HFFc6 (cell line): ENCODE results near the gene ELF1. TPM values are rescaled to one million over a fixed set of nuclear protein-coding genes. Genes with fewer than 3 reads are reported as not detected.

Experiments
- DNase-seq: peaks from one replicate; pipeline ENCODE4 v3.0.0-alpha.2; 2018
- H3K27ac Mint-ChIP-seq: 2 replicates; pipeline ENCODE4 v1.8.0; 2020; ENCODE audit warnings: mild to moderate bottlenecking, mixed read lengths
- H3K27me3 Mint-ChIP-seq: 2 replicates; pipeline ENCODE4 v1.8.0; 2021; ENCODE audit warnings: mild to moderate bottlenecking, moderate library complexity, mixed read lengths; ENCODE audit not compliant: insufficient read depth
- H3K36me3 Mint-ChIP-seq: 2 replicates; pipeline ENCODE4 v1.8.0; 2021; ENCODE audit warnings: low read depth, mixed read lengths
- H3K4me1 Mint-ChIP-seq: 2 replicates; pipeline ENCODE4 v1.8.0; 2020; ENCODE audit warnings: low read depth, mixed read lengths
- H3K4me3 Mint-ChIP-seq: 2 replicates; pipeline ENCODE4 v1.8.0; 2020; ENCODE audit warnings: mild to moderate bottlenecking, moderate library complexity, mixed read lengths
- H3K9me3 Mint-ChIP-seq: 2 replicates; pipeline ENCODE4 v1.8.0; 2020; ENCODE audit warnings: mild to moderate bottlenecking, mixed read lengths
- CTCF ChIP-seq: fragments of 200-600 bp; sonication (generic); IDR thresholded peaks from 2 replicates; pipeline ENCODE4 v1.5.0; 2021; ENCODE audit warnings: antibody characterized with exemption, mild to moderate bottlenecking
- total RNA-seq, 6 experiments: library from RNA; stranded (reverse); fragmentation: NEBNext Ultra II Directional; extraction: Animal tissue kit (Norgen Biotek cat#: 25700); gene quantifications; 2 replicates in 1 of 6; 3 replicates in 5 of 6; pipeline ENCODE4 v1.2.3, GENCODE V29; 2021

Gene ELF1
- total RNA-seq, 6 experiments from 2014 or later: 25.5 to 37.7 (median 33.4) TPM

- no peak overlapping the region for H3K4me3 Mint-ChIP-seq
- H3K9me3 Mint-ChIP-seq: no peaks in the 10 kb centered on the region
- no peak for DNase-seq
- H3K4me1 Mint-ChIP-seq: peaks cover 28% of the 10 kb centered on the region
- H3K36me3 Mint-ChIP-seq: peaks cover 17% of the 10 kb centered on the region
- no peak for TF ChIP-seq CTCF
- H3K27ac Mint-ChIP-seq: no peak overlapping the region
- H3K27me3 Mint-ChIP-seq: peaks cover 3% of the 10 kb centered on the region; the same call in 1 of the 2 replicates
Measured at GRCh38 chr13:40961214-40961613, 57.9 kb downstream of the ELF1 start.

DNA sequence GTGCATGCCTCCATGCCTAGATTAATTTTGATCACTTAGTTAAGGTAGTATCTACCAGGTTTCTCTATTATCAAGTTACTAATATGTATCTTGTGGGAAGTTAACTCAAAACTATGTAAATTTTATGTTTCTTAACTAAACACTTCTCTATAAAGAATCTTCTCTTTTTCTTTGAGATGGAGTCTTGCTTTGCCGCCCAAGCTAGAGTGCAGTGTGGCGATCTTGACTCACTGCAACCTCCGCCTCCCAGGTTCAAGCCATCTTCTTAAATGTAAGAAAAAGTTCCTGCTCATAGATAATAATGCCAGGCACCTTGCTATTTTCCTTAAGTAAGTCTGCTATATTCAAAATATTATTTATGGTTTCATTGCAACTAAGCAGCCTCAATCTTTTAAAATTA is 58.4 kb downstream of the ELF1 start:
- peaks cover 17% of the 10 kb centered on the region for H3K36me3 Mint-ChIP-seq
- H3K27me3 Mint-ChIP-seq: peaks cover 3% of the 10 kb centered on the region; the same call in 1 of the 2 replicates
- DNase-seq: no peak
- no peaks in the 10 kb centered on the region for H3K9me3 Mint-ChIP-seq
- H3K4me1 Mint-ChIP-seq: peaks cover 26% of the 10 kb centered on the region
- H3K4me3 Mint-ChIP-seq: no peak overlapping the region
- TF ChIP-seq CTCF: no peak
- H3K27ac Mint-ChIP-seq: no peak overlapping the region

DNA sequence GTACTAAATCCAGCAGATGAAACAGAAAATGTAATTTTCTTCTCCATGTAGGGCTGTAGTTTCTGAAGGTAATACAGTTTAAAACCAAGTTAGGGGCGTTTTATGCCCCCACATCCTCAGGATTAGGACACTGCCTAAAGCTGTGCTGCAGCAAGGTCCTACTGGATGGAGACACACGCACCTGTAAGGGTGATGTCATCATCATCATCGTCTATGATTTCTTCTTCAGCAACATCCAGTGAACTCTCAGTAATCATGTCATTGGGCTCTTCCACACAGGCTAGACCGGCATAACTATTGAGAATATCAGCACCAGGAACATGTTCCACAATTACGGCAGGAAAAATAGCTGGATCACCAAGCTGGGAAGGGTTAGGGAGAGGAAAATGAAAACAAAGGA is 60.5 kb downstream of the ELF1 start:
- no peak for TF ChIP-seq CTCF
- Mint-ChIP-seq H3K4me1 (peaks cover 11% of the 10 kb centered on the region), H3K9me3 (no peaks in the 10 kb centered on the region), H3K27me3 (peaks cover 3% of the 10 kb centered on the region; the same call in 1 of the 2 replicates), H3K36me3 (peaks cover 23% of the 10 kb centered on the region), H3K27ac (no peak overlapping the region), H3K4me3 (no peak overlapping the region)
- no peak for DNase-seq

GRCh38 chr13:40946485-40946884 is 72.6 kb downstream of the ELF1 start:
- Mint-ChIP-seq H3K9me3 (no peaks in the 10 kb centered on the region), H3K36me3 (peaks cover 5% of the 10 kb centered on the region), H3K4me1 (no peaks in the 10 kb centered on the region), H3K27ac (no peak overlapping the region), H3K27me3 (no peaks in the 10 kb centered on the region), H3K4me3 (no peak overlapping the region)
- no peak for TF ChIP-seq CTCF
- no peak for DNase-seq

DNA sequence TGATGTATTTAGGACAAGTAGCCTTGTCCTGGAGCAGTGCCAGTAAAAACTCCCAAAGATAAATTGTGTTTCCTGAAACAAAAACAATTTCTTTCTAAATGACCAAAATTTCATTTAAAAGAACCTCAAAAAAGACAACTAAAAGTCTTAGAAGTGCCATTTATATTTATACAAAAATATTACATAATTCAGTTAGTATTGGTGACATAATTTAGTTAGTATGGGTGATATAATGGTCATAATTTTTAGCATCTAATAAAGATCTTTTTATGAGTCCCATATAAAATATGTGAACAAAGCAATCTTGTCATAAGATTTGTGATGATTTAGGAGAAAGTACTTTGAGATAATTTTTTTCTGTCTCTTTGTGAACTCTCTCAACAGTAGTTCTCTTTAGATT is 76.0 kb downstream of the ELF1 start:
- no peak overlapping the region for H3K27ac Mint-ChIP-seq
- H3K27me3 Mint-ChIP-seq: no peaks in the 10 kb centered on the region
- no peaks in the 10 kb centered on the region for H3K4me1 Mint-ChIP-seq
- H3K9me3 Mint-ChIP-seq: no peaks in the 10 kb centered on the region
- peaks cover 6% of the 10 kb centered on the region; the same call in 1 of the 2 replicates for H3K36me3 Mint-ChIP-seq
- H3K4me3 Mint-ChIP-seq: no peak overlapping the region
- no peak for TF ChIP-seq CTCF
- DNase-seq: no peak

DNA sequence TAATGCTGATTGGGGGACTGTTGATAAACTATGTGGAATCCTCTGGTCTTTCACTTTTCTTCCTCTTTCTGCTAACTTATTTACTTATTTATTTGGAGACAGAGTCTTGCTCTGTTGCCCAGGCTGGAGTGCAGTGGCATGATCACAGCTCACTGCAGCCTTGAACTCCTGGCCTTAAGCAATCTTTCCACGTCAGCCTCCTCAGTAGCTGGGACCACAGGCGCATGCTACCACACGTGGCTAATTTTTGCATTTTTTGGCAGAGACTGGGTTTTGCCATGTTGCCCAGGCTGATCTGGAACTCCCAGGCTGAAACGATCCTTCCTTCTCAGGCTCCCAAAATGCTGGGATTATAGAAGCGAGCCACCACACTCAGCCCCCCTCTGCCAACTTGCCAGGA is 77.5 kb downstream of the ELF1 start:
- no peak for DNase-seq
- TF ChIP-seq CTCF: no peak
- Mint-ChIP-seq H3K9me3 (no peaks in the 10 kb centered on the region), H3K27ac (no peak overlapping the region), H3K4me1 (no peaks in the 10 kb centered on the region), H3K4me3 (no peak overlapping the region), H3K36me3 (peaks cover 6% of the 10 kb centered on the region; the same call in 1 of the 2 replicates), H3K27me3 (no peaks in the 10 kb centered on the region)
